Uterus (tissue), 4 donors: ENCODE data around the gene CEP20. TPM values are rescaled to one million over a fixed set of nuclear protein-coding genes. Genes with fewer than 3 reads are reported as not detected.

Source experiments
- DNase-seq, 2 donors: peaks; one replicate each; pipeline ENCODE4 v3.0.0-alpha.2; 2019 to 2020
- H3K27ac ChIP-seq, 2 donors: fragments of 200-600 bp; sonication (generic); 1 replicate in 1 of 2; 2 replicates in 1 of 2; pipeline ENCODE4 v1.5.1; 2016 to 2018
- H3K27me3 ChIP-seq, 2 donors: fragments of 200-600 bp; sonication (generic); one replicate each; pipeline ENCODE4 v1.5.1; 2018 to 2019; ENCODE audit warnings: control low read depth in 1 of 2
- H3K36me3 ChIP-seq, 2 donors: fragments of 200-600 bp; sonication (generic); one replicate each; pipeline ENCODE4 v1.5.1; 2019; ENCODE audit warnings: control low read depth in 1 of 2
- H3K4me1 ChIP-seq, 2 donors: fragments of 200-600 bp; sonication (generic); one replicate each; pipeline ENCODE4 v1.5.1; 2018 to 2019; ENCODE audit warnings: control low read depth in 1 of 2
- H3K4me3 ChIP-seq, 2 donors: fragments of 200-600 bp; sonication (generic); 1 replicate in 1 of 2; 2 replicates in 1 of 2; pipeline ENCODE4 v1.5.1; 2018 to 2019; ENCODE audit warnings: mild to moderate bottlenecking in 1 of 2
- H3K9me3 ChIP-seq, 2 donors: fragments of 200-600 bp; sonication (generic); one replicate each; pipeline ENCODE4 v1.5.1; 2019; ENCODE audit warnings: control low read depth in 1 of 2
- POLR2A ChIP-seq, 2 donors: fragments of 450-650 bp; IDR thresholded peaks; one replicate each; pipeline ENCODE4 v1.6.1; 2016; ENCODE audit warnings: antibody characterized with exemption in 2 of 2, mild to moderate bottlenecking in 1 of 2, moderate library complexity in 1 of 2
- intact Hi-C: fragments of 100-400 bp; cut with DNase I; formaldehyde crosslinking; loops from one replicate; pipeline ENCODE4 v1.15.1; 2023; ENCODE audit warnings: low total_unique reads
- small RNA-seq: library from RNA; depleted of rRNA; stranded (forward); fragments of <200 nt; gene quantifications from one replicate; pipeline ENCODE3, GENCODE V24; 2016
- total RNA-seq, 4 donors: library from RNA; depleted of rRNA in 3 of 4; stranded (reverse); fragments of >200 nt in 3 of 4; gene quantifications; one replicate each; pipeline versions ENCODE4 v1.1.0 to v1.2.4, GENCODE V29; 2014 to 2023
- TF ChIP-seq, protein P1 (sequence below), 4 experiments: fragments of 200-600 bp in 2 of 4; fragments of 450-650 bp in 2 of 4; sonication (generic) in 2 of 4; IDR thresholded peaks; one replicate each; pipeline ENCODE4 v1.5.1; 2016 to 2019; ENCODE audit warnings: antibody characterized with exemption in 4 of 4, mild to moderate bottlenecking in 2 of 4, moderate library complexity in 1 of 4
- donor health status: DM: yes; HTN: yes; CAD: no.

Gene CEP20
- total RNA-seq, 4 donors from 2014 or later: 13.8 to 101 (median 47.9) TPM

GRCh38 chr16:15817446-15817845 lies 71.0 kb downstream of the CEP20 start:
- Histone ChIP-seq H3K27ac (peak overlapping the region; percentile 3 to 56), H3K27me3 (no peaks in the 10 kb centered on the region), H3K4me1 (no peaks in the 10 kb centered on the region), H3K36me3 (no peaks in the 10 kb centered on the region), H3K4me3 (no peak overlapping the region), H3K9me3 (no peaks in the 10 kb centered on the region)
- intact Hi-C loops: no loop called here
- TF ChIP-seq POLR2A (IDR thresholded peaks at IDR 0.05): no peak
- TF ChIP-seq, protein P1, sequence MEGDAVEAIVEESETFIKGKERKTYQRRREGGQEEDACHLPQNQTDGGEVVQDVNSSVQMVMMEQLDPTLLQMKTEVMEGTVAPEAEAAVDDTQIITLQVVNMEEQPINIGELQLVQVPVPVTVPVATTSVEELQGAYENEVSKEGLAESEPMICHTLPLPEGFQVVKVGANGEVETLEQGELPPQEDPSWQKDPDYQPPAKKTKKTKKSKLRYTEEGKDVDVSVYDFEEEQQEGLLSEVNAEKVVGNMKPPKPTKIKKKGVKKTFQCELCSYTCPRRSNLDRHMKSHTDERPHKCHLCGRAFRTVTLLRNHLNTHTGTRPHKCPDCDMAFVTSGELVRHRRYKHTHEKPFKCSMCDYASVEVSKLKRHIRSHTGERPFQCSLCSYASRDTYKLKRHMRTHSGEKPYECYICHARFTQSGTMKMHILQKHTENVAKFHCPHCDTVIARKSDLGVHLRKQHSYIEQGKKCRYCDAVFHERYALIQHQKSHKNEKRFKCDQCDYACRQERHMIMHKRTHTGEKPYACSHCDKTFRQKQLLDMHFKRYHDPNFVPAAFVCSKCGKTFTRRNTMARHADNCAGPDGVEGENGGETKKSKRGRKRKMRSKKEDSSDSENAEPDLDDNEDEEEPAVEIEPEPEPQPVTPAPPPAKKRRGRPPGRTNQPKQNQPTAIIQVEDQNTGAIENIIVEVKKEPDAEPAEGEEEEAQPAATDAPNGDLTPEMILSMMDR (IDR thresholded peaks at IDR 0.05): no peak
- DNase-seq: no peak

DNA sequence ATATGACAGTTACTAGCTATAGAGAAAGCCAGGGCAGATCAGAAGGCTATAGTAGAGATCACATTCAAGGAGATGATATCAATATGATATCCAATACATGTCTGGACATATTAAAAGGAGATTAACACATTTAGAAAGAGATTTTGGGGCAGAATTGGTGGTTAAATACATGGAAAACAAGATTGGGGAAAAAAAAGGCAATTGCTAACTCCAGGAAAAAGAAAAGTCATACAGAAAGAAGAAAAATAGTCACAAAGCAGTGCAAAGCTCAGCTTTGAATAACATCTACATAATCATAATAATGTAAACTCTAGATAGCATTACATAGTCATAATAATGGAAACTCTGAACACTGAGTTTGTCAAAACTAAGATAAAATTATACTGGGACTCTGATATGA lies 72.2 kb downstream of the CEP20 start:
- no peak overlapping the region for H3K4me3 ChIP-seq
- intact Hi-C loops: no loop called here
- H3K27me3 ChIP-seq: no peaks in the 10 kb centered on the region
- H3K36me3 ChIP-seq: no peaks in the 10 kb centered on the region
- H3K27ac ChIP-seq: peak overlapping the region; percentile 17 to 18
- TF ChIP-seq, protein P1 (IDR thresholded peaks at IDR 0.05): no peak
- no peak for TF ChIP-seq POLR2A (IDR thresholded peaks at IDR 0.05)
- H3K4me1 ChIP-seq: peaks cover 6 to 9% of the 10 kb centered on the region in 2 donors
- H3K9me3 ChIP-seq: no peaks in the 10 kb centered on the region
- DNase-seq: no peak

Small RNA genes within 50 kb of the gene (small RNA-seq; reads per million reads assigned to genes)
- not detected for gene RNU6-213P

Other genes with a start within 250 kb of the CEP20 start
- 10 to 100 TPM; 21.0 to 91.9 (median 42.2) TPM for gene MARF1, start 245.4 kb downstream of the CEP20 start, total RNA-seq
- 10 to 100 TPM; 23.8 to 53.4 (median 39.2) TPM for gene NDE1, start 238.4 kb downstream of the CEP20 start, total RNA-seq
- gene MYH11, start 31.6 kb downstream of the CEP20 start, total RNA-seq: 1,000 to 10,000 TPM in 2 of 4 donors, 100 to 1,000 TPM in 2; 447 to 1,893 (median 822) TPM
- gene ABCC1, start 61.0 kb upstream of the CEP20 start, total RNA-seq: 10 to 100 TPM; 12.1 to 39.2 (median 18.6) TPM